ENCODE measurements around the gene THSD7A. TPM values are rescaled to one million over a fixed set of nuclear protein-coding genes. Genes with fewer than 3 reads are reported as not detected.

THSD7A gene
- total RNA-seq, 2 donors from 2014 or later = 6.6 to 7.0 TPM

- DNase-seq (ENCODE audit: low spot score) = no peak
- intact Hi-C loops (cut with DNase I) = no loop called here
Measured at GRCh38 chr7:11817111-11817740, 14.8 kb downstream of the THSD7A start.

GRCh38 chr7:11811709-11812108 is 20.3 kb downstream of the THSD7A start:
- no peak for DNase-seq (ENCODE audit: low spot score)
- intact Hi-C loops (cut with DNase I) = no loop called here

DNA sequence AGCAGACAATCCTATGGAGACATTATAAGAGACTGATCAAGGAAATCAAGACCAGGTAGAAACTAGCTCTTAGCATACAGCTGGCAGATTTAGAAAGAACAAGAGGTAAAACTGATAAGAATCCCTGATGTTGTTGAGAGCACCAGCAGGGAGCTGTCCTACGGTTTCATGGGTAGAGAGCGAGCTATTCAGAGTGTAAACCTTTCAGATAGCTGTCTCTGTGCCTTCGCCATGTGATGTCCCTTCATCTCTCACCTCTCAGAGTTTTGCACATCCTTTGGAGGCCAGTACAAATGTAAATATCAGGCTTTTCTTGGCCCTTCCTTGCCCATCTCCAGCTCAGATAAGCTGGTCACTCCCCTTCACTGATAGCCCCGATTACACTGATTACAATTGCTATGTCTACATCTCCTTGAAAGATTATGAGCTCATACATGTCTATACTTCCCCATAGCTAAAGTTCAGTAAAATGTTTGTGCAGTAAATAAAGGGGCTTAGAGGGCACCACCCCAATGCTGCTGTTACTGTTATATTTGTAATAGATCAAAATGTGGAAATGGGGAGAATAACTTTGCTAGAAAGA is 21.9 kb downstream of the THSD7A start:
- no peak for DNase-seq (ENCODE audit: low spot score)
- intact Hi-C loops (cut with DNase I) = no loop called here

GRCh38 chr7:11807000-11807399 is 25.0 kb downstream of the THSD7A start:
- DNase-seq (ENCODE audit: low spot score) = no peak
- intact Hi-C loops (cut with DNase I) = no loop called here

- DNase-seq (ENCODE audit: low spot score) = no peak
- intact Hi-C loops (cut with DNase I) = no loop called here
Measured at GRCh38 chr7:11804621-11805020, 27.4 kb downstream of the THSD7A start.

GRCh38 chr7:11795231-11795630 is 36.8 kb downstream of the THSD7A start:
- intact Hi-C loops (cut with DNase I) = no loop called here
- no peak for DNase-seq (ENCODE audit: low spot score)

DNA sequence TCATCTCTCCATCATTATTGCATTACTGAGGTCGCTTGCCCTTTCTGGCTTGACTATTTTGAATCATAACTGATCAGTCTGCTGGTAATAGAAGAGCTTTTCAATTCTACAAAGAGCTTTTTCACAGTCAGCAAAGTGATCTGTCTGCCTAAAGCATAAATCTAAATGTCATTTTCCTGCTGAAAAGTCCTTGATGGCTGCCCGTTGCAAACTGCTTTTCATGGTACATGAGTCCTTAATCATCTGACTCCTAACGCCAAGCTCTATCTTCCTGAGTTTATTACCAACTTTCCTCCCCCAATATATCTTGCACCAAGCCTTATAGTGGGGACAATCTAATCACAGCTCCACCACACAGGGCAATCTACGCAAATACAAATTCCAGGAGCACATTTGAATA is 39.8 kb downstream of the THSD7A start:
- no peak for DNase-seq (ENCODE audit: low spot score)

GRCh38 chr7:11788568-11788967 is 43.4 kb downstream of the THSD7A start:
- intact Hi-C loops (cut with DNase I) = no loop called here
- DNase-seq (ENCODE audit: low spot score) = no peak

More for the DNA sequence above, 39.8 kb downstream of the THSD7A start:
- intact Hi-C loops (cut with DNase I) = no loop called here

DNA sequence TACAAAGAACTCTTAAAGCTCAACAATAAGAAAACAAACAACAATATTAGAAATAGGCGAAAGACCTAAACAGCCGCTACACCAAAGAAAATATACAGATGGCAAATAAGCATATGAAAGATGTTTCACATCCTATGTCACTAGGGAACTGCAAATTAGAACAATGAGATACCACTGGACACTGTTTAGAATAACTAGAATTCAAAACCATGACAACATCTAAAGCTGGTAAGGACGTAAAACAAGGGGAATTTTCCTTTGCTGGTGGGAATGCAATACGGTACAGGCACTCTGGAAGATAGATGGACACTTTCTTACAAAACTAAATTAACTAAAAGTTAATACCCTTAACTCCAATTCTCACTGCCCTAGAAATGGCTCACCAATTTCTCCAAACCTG is 44.5 kb downstream of the THSD7A start:
- intact Hi-C loops (cut with DNase I) = no loop called here
- DNase-seq (ENCODE audit: low spot score) = no peak

DNA sequence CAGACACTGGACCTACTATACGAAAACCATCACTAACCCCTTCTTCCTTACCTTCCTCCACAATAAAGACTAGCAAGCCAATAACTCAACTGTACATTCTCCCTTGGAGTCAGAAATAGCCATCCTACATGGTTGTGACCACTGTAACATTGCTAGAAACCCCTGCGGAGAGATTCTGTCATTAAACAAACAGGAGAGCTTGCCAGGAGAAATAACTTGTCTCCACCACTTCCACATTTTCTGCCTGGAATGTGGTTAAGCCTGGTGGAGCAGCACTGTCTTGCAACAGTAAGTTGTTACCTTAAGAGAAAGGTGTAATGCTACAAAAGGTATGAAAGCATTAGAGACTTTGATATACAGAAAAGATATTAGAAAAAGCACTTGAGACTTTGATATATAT is 45.8 kb downstream of the THSD7A start:
- DNase-seq (ENCODE audit: low spot score) = no peak
- intact Hi-C loops (cut with DNase I) = no loop called here

DNA sequence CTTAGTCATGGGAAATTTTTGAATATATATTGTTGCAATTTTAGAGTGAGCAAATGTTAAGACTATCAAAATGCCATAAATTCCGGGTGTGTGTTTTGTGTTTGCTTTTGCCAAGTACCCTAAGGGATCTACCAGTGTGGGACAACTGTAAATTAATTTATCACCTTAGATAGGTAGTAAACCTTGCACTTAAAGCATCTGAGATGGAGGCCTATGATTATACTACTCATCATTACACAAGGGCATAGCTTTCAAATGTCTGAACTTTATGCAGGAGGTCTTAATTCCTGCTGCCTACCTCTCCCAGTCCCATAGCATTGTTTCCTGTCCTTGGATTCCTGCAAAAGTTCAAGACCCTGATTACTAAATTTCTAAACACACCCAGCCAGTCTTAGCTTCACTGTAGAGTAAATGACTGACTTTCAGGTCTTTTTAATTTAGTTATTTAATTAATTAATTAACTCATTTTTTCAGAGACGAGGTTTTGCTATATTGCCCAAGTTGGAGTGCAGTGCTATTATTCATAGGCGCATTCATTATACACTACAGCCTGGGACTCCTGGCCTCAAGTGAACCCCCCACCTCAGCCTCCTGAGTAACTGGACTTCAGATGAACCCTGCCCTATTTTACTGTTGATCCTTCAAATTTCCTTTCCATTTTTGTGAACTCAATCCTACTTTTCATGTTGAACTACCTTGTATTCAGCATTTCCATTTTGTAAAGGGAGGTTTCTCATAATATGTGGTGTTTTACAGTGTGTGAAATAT is 47.0 kb downstream of the THSD7A start:
- intact Hi-C loops (cut with DNase I) = no loop called here
- no peak for DNase-seq (ENCODE audit: low spot score)

- intact Hi-C loops (cut with DNase I) = no loop called here
- no peak for DNase-seq (ENCODE audit: low spot score)
Measured at GRCh38 chr7:11779864-11780674, 51.9 kb downstream of the THSD7A start.

GRCh38 chr7:11776039-11776438 is 56.0 kb downstream of the THSD7A start:
- no peak for DNase-seq (ENCODE audit: low spot score)
- intact Hi-C loops (cut with DNase I) = no loop called here

GRCh38 chr7:11775401-11775800 is 56.6 kb downstream of the THSD7A start:
- DNase-seq (ENCODE audit: low spot score) = no peak
- intact Hi-C loops (cut with DNase I) = no loop called here

DNA sequence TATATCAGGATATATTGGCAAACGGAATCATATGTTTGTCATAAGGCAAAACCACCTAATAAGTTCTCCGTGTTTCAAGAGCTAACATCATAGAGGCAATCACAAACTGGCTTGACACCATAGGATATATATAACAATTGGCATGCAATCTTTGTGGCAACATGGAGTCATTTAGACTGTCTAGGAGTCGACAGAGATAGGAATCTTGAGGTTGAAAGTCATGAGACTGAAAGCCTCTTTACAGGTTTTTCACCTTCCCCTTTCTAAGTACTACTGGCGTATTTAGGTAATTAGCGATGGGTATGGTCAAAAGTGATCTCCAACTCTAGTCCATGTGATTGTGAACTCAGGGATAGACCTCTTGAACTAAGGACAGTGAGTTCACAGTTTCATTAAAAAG is 63.7 kb downstream of the THSD7A start:
- intact Hi-C loops (cut with DNase I) = no loop called here
- no peak for DNase-seq (ENCODE audit: low spot score)

GRCh38 chr7:11767148-11767547 is 64.8 kb downstream of the THSD7A start:
- intact Hi-C loops (cut with DNase I) = no loop called here
- DNase-seq (ENCODE audit: low spot score) = no peak

DNA sequence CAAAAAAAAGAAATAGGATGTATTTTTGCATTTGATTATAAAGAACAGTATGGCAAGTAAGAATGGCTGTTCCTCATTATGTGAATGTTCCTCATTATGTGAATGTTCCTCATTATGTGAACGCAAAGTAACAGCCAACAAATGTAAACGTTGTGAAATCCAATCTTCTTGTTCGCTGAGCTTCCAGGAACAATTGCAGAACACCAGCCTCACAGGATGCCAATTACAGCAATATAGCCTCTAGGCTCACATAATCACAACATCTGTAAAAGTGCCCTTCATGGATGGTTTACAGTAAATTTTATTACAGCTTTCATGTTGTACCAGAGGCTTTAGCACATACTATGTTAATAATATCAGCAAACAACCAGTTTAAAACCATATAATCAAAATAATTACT is 71.6 kb downstream of the THSD7A start:
- DNase-seq (ENCODE audit: low spot score) = no peak
- intact Hi-C loops (cut with DNase I) = no loop called here

GRCh38 chr7:11758627-11759111 is 73.3 kb downstream of the THSD7A start:
- DNase-seq (ENCODE audit: low spot score) = no peak
- intact Hi-C loops (cut with DNase I) = no loop called here

DNA sequence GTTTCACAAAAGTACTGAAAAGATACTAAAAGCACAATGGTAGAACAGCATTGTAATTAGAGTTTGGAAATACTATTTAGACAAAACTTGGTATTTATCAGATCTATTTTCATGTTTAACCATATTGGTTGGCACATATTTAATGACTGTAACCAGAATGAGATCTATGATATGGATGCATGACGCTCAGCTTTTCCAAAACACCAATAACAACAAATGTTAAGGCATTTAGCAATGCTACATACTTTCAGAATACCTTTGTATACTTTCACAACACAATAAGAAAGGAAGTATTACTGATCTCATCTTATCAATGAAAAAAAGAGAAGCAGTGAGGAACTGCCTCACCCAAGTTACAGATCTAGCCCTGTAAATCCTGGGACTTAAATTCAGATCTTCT is 74.8 kb downstream of the THSD7A start:
- intact Hi-C loops (cut with DNase I) = no loop called here
- DNase-seq (ENCODE audit: low spot score) = no peak

- DNase-seq (ENCODE audit: low spot score) = no peak
- intact Hi-C loops (cut with DNase I) = no loop called here
Measured at GRCh38 chr7:11754933-11755332, 77.1 kb downstream of the THSD7A start.

Data from posterior vena cava (tissue), 2 donors.